Adrenal gland (tissue), 12 donors: ENCODE results near the gene KRTAP10-9. TPM values are rescaled to one million over a fixed set of nuclear protein-coding genes. Genes with fewer than 3 reads are reported as not detected.

Source experiments
- DNase-seq, 7 donors: peaks; one replicate each; pipeline ENCODE4 v3.0.0-alpha.2; 2019 to 2020
- H3K27ac ChIP-seq, 5 donors: fragments of 200-600 bp; sonication (generic) in 4 of 5; 1 replicate in 3 of 5; 2 replicates in 2 of 5; pipeline versions ENCODE4 v1.5.1 to v1.8.0; 2016 to 2020; ENCODE audit warnings: mild to moderate bottlenecking in 1 of 5
- H3K27me3 ChIP-seq: fragments of 200-600 bp; 2 replicates; pipeline ENCODE4 v1.8.0; 2021
- H3K36me3 ChIP-seq, 2 donors: fragments of 200-600 bp; replicated peaks in 1 of 2; 1 replicate in 1 of 2; 2 replicates in 1 of 2; pipeline versions ENCODE4 v1.5.1 to v1.8.0; 2018 to 2022
- H3K4me1 ChIP-seq, 2 donors: fragments of 200-600 bp; replicated peaks in 1 of 2; 1 replicate in 1 of 2; 2 replicates in 1 of 2; pipeline versions ENCODE4 v1.5.1 to v1.8.0; 2018 to 2021
- H3K4me3 ChIP-seq, 4 donors: fragments of 200-600 bp; sonication (generic) in 3 of 4; one replicate each; pipeline ENCODE4 v1.5.1; 2016 to 2018
- H3K9me3 ChIP-seq, 3 donors: fragments of 200-600 bp; sonication (generic) in 1 of 3; replicated peaks in 1 of 3; 1 replicate in 2 of 3; 2 replicates in 1 of 3; pipeline versions ENCODE4 v1.5.1 to v1.8.0; 2016 to 2021
- CTCF ChIP-seq, 6 experiments: fragments of 450-650 bp in 4 of 6; fragments of 200-600 bp in 2 of 6; sonication (generic) in 1 of 6; IDR thresholded peaks; 1 replicate in 5 of 6; 2 replicates in 1 of 6; pipeline versions ENCODE4 v1.5.1 to v1.8.0; 2016 to 2021; ENCODE audit warnings: antibody characterized with exemption in 6 of 6, mild to moderate bottlenecking in 2 of 6, moderate library complexity in 1 of 6
- POLR2A ChIP-seq, 2 donors: fragments of 450-650 bp; IDR thresholded peaks; one replicate each; pipeline ENCODE4 v1.6.1; 2017; ENCODE audit warnings: antibody characterized with exemption in 2 of 2, mild to moderate bottlenecking in 2 of 2, moderate library complexity in 1 of 2
- WGBS, 4 donors: extraction: QIAGEN DNeasy Blood & Tissue Kit in 2 of 4; methylation state at CpG; one replicate each; pipeline versions ENCODE4 v1.1.5 to v1.1.7; 2013 to 2017; 5-methylcytosine and 5-hydroxymethylcytosine counted together
- intact Hi-C, 2 donors: fragments of 100-400 bp; cut with DNase I; formaldehyde crosslinking; loops; one replicate each; pipeline versions ENCODE4 v1.14.1 to v1.15.0; 2022 to 2023
- polyA plus RNA-seq, 3 donors: library from polyadenylated mRNA; stranded (reverse); fragments of 200-250 nt in 2 of 3; fragments of 350-450 nt in 1 of 3; fragmentation: Illumina TruSeq in 1 of 3; extraction: RNeasy Lipid Tissue Mini Kit (QIAGEN cat#74804) in 1 of 3; gene quantifications; one replicate each; pipeline ENCODE4 v1.2.3, GENCODE V29; 2013 to 2014
- total RNA-seq, 9 donors: library from RNA; depleted of rRNA in 4 of 9; stranded (reverse); fragments of >200 nt in 4 of 9; fragments of 120-200 nt in 1 of 9; fragmentation: NEBNext Ultra II Directional in 1 of 9; extraction: Animal tissue kit (Norgen Biotek cat#: 25700) in 1 of 9; gene quantifications; one replicate each; pipeline versions ENCODE4 v1.1.0 to v1.2.4, GENCODE V29; 2013 to 2023
- donor health status: healthy with polysubstance abuse.
- donor health status: Bipolar disorder and iron deficiency.
- donor health status: DM: yes; HTN: yes; CAD: no.
- donor health status: DM: no; HTN: no; CAD: no.
- donor health status: DM: no; HTN: no; CAD: no.
- donor health status: DM: yes; HTN: yes; CAD: no.

Gene KRTAP10-9
- total and polyA plus RNA-seq, 12 donors, result not detected

GRCh38 chr21:44664691-44665090 is 37.8 kb downstream of the KRTAP10-9 start:
- Histone ChIP-seq H3K27me3 (no peaks in the 10 kb centered on the region), H3K27ac (no peak overlapping the region), H3K9me3 (no peaks in the 10 kb centered on the region), H3K4me3 (no peak overlapping the region), H3K4me1 (no peaks in the 10 kb centered on the region), H3K36me3 (no peaks in the 10 kb centered on the region)
- WGBS, 4 donors, result 73 to 79% (median 76%) methylated on average over 4 to 5 of the region's 5 CpGs
- TF ChIP-seq POLR2A (IDR thresholded peaks at IDR 0.05), result no peak
- TF ChIP-seq CTCF (IDR thresholded peaks at IDR 0.05), result no peak
- DNase-seq, result peak in 1 of 7 donors; percentile 23
- intact Hi-C loops, result no loop called here

- Histone ChIP-seq H3K4me3 (no peak within 1 kb of the TSS), H3K27me3 (no peaks in the 10 kb centered on the region), H3K9me3 (no peaks in the 10 kb centered on the region), H3K4me1 (no peaks in the 10 kb centered on the region), H3K36me3 (no peaks in the 10 kb centered on the region), H3K27ac (no peak within 1 kb of the TSS)
- no peak for DNase-seq
- intact Hi-C loops, result no loop called here
- WGBS, 4 donors, result 53 to 83% (median 68%) methylated on average over 8 to 19 of the region's 19 CpGs
- TF ChIP-seq CTCF (IDR thresholded peaks at IDR 0.05), result no peak
- no peak for TF ChIP-seq POLR2A (IDR thresholded peaks at IDR 0.05)
Observed at GRCh38 chr21:44666401-44667320, 39.8 kb downstream of the KRTAP10-9 start, which contains the start of gene KRTAP12-2. TSS of gene KRTAP12-2 (minus strand) at chr21:44666927. CDS start at chr21:44666886, 41 bp downstream.

- DNase-seq, result no peak
- no peaks in the 10 kb centered on the region for H3K4me1 ChIP-seq
- no peaks in the 10 kb centered on the region for H3K36me3 ChIP-seq
- no peak overlapping the region for H3K27ac ChIP-seq
- intact Hi-C loops, result no loop called here
- no peaks in the 10 kb centered on the region for H3K9me3 ChIP-seq
- no peak overlapping the region for H3K4me3 ChIP-seq
- no peak for TF ChIP-seq CTCF (IDR thresholded peaks at IDR 0.05)
- TF ChIP-seq POLR2A (IDR thresholded peaks at IDR 0.05), result no peak
- WGBS, 4 donors, result 67 to 79% (median 68%) methylated on average over 1 of the region's 1 CpG
- H3K27me3 ChIP-seq, result no peaks in the 10 kb centered on the region
Observed at GRCh38 chr21:44667612-44668011, 40.7 kb downstream of the KRTAP10-9 start.

GRCh38 chr21:44670642-44671432 is 43.9 kb downstream of the KRTAP10-9 start:
- intact Hi-C loops, result no loop called here
- H3K9me3 ChIP-seq, result no peaks in the 10 kb centered on the region
- no peaks in the 10 kb centered on the region for H3K4me1 ChIP-seq
- H3K27ac ChIP-seq, result no peak overlapping the region
- TF ChIP-seq CTCF (IDR thresholded peaks at IDR 0.05) (no peak), POLR2A (IDR thresholded peaks at IDR 0.05) (no peak)
- DNase-seq, result peak in 1 of 7 donors; percentile 17
- no peak overlapping the region for H3K4me3 ChIP-seq
- 62 to 92% (median 72%) methylated on average over 2 to 3 of the region's 3 CpGs for WGBS, 4 donors
- no peaks in the 10 kb centered on the region for H3K36me3 ChIP-seq
- H3K27me3 ChIP-seq, result no peaks in the 10 kb centered on the region
